ENCODE results near the gene MLLT3.

Gene MLLT3

GRCh38 chr9:20319241-20319640 lies 303.1 kb downstream of the MLLT3 start:
- Histone ChIP-seq H3K36me3 (ENCODE audit: low read length) (no peaks in the 10 kb centered on the region), H3K27me3 (ENCODE audit: low read length) (no peaks in the 10 kb centered on the region), H3F3A (ENCODE audit: insufficient read depth) (no peaks in the 10 kb centered on the region), H3K4me3 (ENCODE audit: insufficient read depth, low read length, poor library complexity, severe bottlenecking) (no peak overlapping the region), H3K4me2 (ENCODE audit: low read depth, low read length, poor library complexity, severe bottlenecking) (no peak overlapping the region), H4K20me1 (ENCODE audit: low read depth, low read length) (no peaks in the 10 kb centered on the region), H3K79me2 (ENCODE audit: insufficient read depth, low read length) (no peaks in the 10 kb centered on the region), H2AFZ (ENCODE audit: low read depth, low read length, severe bottlenecking) (no peak overlapping the region), H3K9ac (ENCODE audit: low read length) (no peak overlapping the region), H3K9me3 (ENCODE audit: insufficient read depth, low read length) (no peaks in the 10 kb centered on the region), H3K9me2 (replicated peaks; ENCODE audit: insufficient read depth, low read length) (no peaks in the 10 kb centered on the region), H3K27ac (ENCODE audit: low read depth, low read length) (no peak overlapping the region)
- TF ChIP-seq EZH2phosphoT487 (conservative IDR thresholded peaks at IDR 0.05; ENCODE audit: low read length), result no peak

- H4K20me1 ChIP-seq (ENCODE audit: low read depth, low read length), result no peaks in the 10 kb centered on the region
- no peaks in the 10 kb centered on the region for H3K9me2 ChIP-seq (replicated peaks; ENCODE audit: insufficient read depth, low read length)
- no peaks in the 10 kb centered on the region for H3F3A ChIP-seq (ENCODE audit: insufficient read depth)
- no peak overlapping the region for H2AFZ ChIP-seq (ENCODE audit: low read depth, low read length, severe bottlenecking)
- H3K4me3 ChIP-seq (ENCODE audit: insufficient read depth, low read length, poor library complexity, severe bottlenecking), result no peak overlapping the region
- H3K9ac ChIP-seq (ENCODE audit: low read length), result no peak overlapping the region
- no peaks in the 10 kb centered on the region for H3K27me3 ChIP-seq (ENCODE audit: low read length)
- no peaks in the 10 kb centered on the region for H3K36me3 ChIP-seq (ENCODE audit: low read length)
- no peaks in the 10 kb centered on the region for H3K79me2 ChIP-seq (ENCODE audit: insufficient read depth, low read length)
- H3K4me2 ChIP-seq (ENCODE audit: low read depth, low read length, poor library complexity, severe bottlenecking), result no peak overlapping the region
- no peak for TF ChIP-seq EZH2phosphoT487 (conservative IDR thresholded peaks at IDR 0.05; ENCODE audit: low read length)
- no peaks in the 10 kb centered on the region for H3K9me3 ChIP-seq (ENCODE audit: insufficient read depth, low read length)
- no peak overlapping the region for H3K27ac ChIP-seq (ENCODE audit: low read depth, low read length)
Measured at GRCh38 chr9:20317701-20318100, 304.6 kb downstream of the MLLT3 start.

GRCh38 chr9:20316372-20316771 lies 305.9 kb downstream of the MLLT3 start:
- Histone ChIP-seq H3F3A (ENCODE audit: insufficient read depth) (no peaks in the 10 kb centered on the region), H2AFZ (ENCODE audit: low read depth, low read length, severe bottlenecking) (no peak overlapping the region), H3K27me3 (ENCODE audit: low read length) (no peaks in the 10 kb centered on the region), H3K4me3 (ENCODE audit: insufficient read depth, low read length, poor library complexity, severe bottlenecking) (no peak overlapping the region), H3K36me3 (ENCODE audit: low read length) (no peaks in the 10 kb centered on the region), H3K9me2 (replicated peaks; ENCODE audit: insufficient read depth, low read length) (no peaks in the 10 kb centered on the region), H3K4me2 (ENCODE audit: low read depth, low read length, poor library complexity, severe bottlenecking) (no peak overlapping the region), H4K20me1 (ENCODE audit: low read depth, low read length) (no peaks in the 10 kb centered on the region), H3K9ac (ENCODE audit: low read length) (no peak overlapping the region), H3K79me2 (ENCODE audit: insufficient read depth, low read length) (no peaks in the 10 kb centered on the region), H3K27ac (ENCODE audit: low read depth, low read length) (no peak overlapping the region), H3K9me3 (ENCODE audit: insufficient read depth, low read length) (no peaks in the 10 kb centered on the region)
- TF ChIP-seq CTCF (IDR thresholded peaks at IDR 0.05; ENCODE audit: insufficient read depth, low read length, poor library complexity, severe bottlenecking), result no peak
- TF ChIP-seq EZH2phosphoT487 (conservative IDR thresholded peaks at IDR 0.05; ENCODE audit: low read length), result no peak

- no peak overlapping the region for H3K4me2 ChIP-seq (ENCODE audit: low read depth, low read length, poor library complexity, severe bottlenecking)
- H3K4me3 ChIP-seq (ENCODE audit: insufficient read depth, low read length, poor library complexity, severe bottlenecking), result no peak overlapping the region
- no peaks in the 10 kb centered on the region for H4K20me1 ChIP-seq (ENCODE audit: low read depth, low read length)
- no peaks in the 10 kb centered on the region for H3K27me3 ChIP-seq (ENCODE audit: low read length)
- H3K79me2 ChIP-seq (ENCODE audit: insufficient read depth, low read length), result no peaks in the 10 kb centered on the region
- TF ChIP-seq EZH2phosphoT487 (conservative IDR thresholded peaks at IDR 0.05; ENCODE audit: low read length) (no peak), CTCF (IDR thresholded peaks at IDR 0.05; ENCODE audit: insufficient read depth, low read length, poor library complexity, severe bottlenecking) (no peak)
- H3K9ac ChIP-seq (ENCODE audit: low read length), result no peak overlapping the region
- no peak overlapping the region for H3K27ac ChIP-seq (ENCODE audit: low read depth, low read length)
- no peaks in the 10 kb centered on the region for H3K9me2 ChIP-seq (replicated peaks; ENCODE audit: insufficient read depth, low read length)
- no peaks in the 10 kb centered on the region for H3F3A ChIP-seq (ENCODE audit: insufficient read depth)
- H2AFZ ChIP-seq (ENCODE audit: low read depth, low read length, severe bottlenecking), result no peak overlapping the region
- no peaks in the 10 kb centered on the region for H3K9me3 ChIP-seq (ENCODE audit: insufficient read depth, low read length)
- no peaks in the 10 kb centered on the region for H3K36me3 ChIP-seq (ENCODE audit: low read length)
Measured at GRCh38 chr9:20315677-20316076, 306.6 kb downstream of the MLLT3 start.

Data from SU-DHL-6 (cell line).